Measurements from ENCODE around the gene LCE1B. TPM values are rescaled to one million over a fixed set of nuclear protein-coding genes. Genes with fewer than 3 reads are reported as not detected.

The LCE1B gene
- total RNA-seq: not detected

- no peaks in the 10 kb centered on the region for H3K4me1 Mint-ChIP-seq
- DNase-seq: no peak
- POLR2A ChIA-PET: no interaction called here
- no peak for ATAC-seq
- CTCF ChIA-PET: no interaction called here
- intact Hi-C loops (cut with DNase I, micrococcal nuclease): no loop called here
- H3K9me3 Mint-ChIP-seq (ENCODE audit: low read depth): no peaks in the 10 kb centered on the region
- no peak within 1 kb of the TSS for H3K27ac Mint-ChIP-seq
- H3K36me3 Mint-ChIP-seq (ENCODE audit: low read depth): no peaks in the 10 kb centered on the region
- H3K27me3 Mint-ChIP-seq: peaks cover 11% of the 10 kb centered on the region
- no peak within 1 kb of the TSS for H3K4me3 Mint-ChIP-seq
Measured at GRCh38 chr1:152811671-152812070, at the start of gene LCE1B. Gene LCE1B, plus strand, starts transcription at chr1:152811971. Its CDS starts 476 bp downstream, at chr1:152812447.

- ChIA-PET CTCF (interaction anchor here (0.7 kb wide), 1 partner anchor 185 kb away, joined by 3 read pairs; no protein-coding TSS in a partner anchor), POLR2A (no interaction called here)
- ATAC-seq: no peak
- Mint-ChIP-seq H3K27ac (no peak overlapping the region), H3K27me3 (peaks cover 14% of the 10 kb centered on the region), H3K9me3 (ENCODE audit: low read depth) (no peaks in the 10 kb centered on the region), H3K4me1 (no peaks in the 10 kb centered on the region), H3K36me3 (ENCODE audit: low read depth) (no peaks in the 10 kb centered on the region), H3K4me3 (no peak overlapping the region)
- intact Hi-C loops (cut with DNase I, micrococcal nuclease): no loop called here
- DNase-seq: no peak
Measured at GRCh38 chr1:152768847-152769533, 42.8 kb upstream of the LCE1B start.

- Mint-ChIP-seq H3K27me3 (peaks cover 14% of the 10 kb centered on the region), H3K27ac (no peak overlapping the region), H3K4me3 (no peak overlapping the region), H3K4me1 (no peaks in the 10 kb centered on the region), H3K9me3 (ENCODE audit: low read depth) (no peaks in the 10 kb centered on the region), H3K36me3 (ENCODE audit: low read depth) (no peaks in the 10 kb centered on the region)
- POLR2A ChIA-PET: no interaction called here
- ATAC-seq (no peak), DNase-seq (no peak)
- intact Hi-C loops (cut with DNase I, micrococcal nuclease): no loop called here
- CTCF ChIA-PET: no interaction called here
Measured at GRCh38 chr1:152770411-152770810, 41.4 kb upstream of the LCE1B start.

- intact Hi-C loops (cut with DNase I, micrococcal nuclease): no loop called here
- Mint-ChIP-seq H3K4me1 (no peaks in the 10 kb centered on the region), H3K27ac (no peak within 1 kb of the TSS), H3K27me3 (peaks cover 21% of the 10 kb centered on the region), H3K9me3 (ENCODE audit: low read depth) (no peaks in the 10 kb centered on the region), H3K36me3 (ENCODE audit: low read depth) (no peaks in the 10 kb centered on the region), H3K4me3 (no peak within 1 kb of the TSS)
- POLR2A ChIA-PET: no interaction called here
- no peak for DNase-seq
- CTCF ChIA-PET: no interaction called here
- ATAC-seq: no peak
Measured at GRCh38 chr1:152774875-152775274, 36.9 kb upstream of the LCE1B start, which contains the start of gene LCE1F. Gene LCE1F, plus strand, starts transcription at chr1:152775140. Its CDS starts 1,232 bp downstream, at chr1:152776372.

GRCh38 chr1:152776361-152776760 is 35.4 kb upstream of the LCE1B start:
- intact Hi-C loops (cut with DNase I, micrococcal nuclease): no loop called here
- POLR2A ChIA-PET: no interaction called here
- Mint-ChIP-seq H3K36me3 (ENCODE audit: low read depth) (no peaks in the 10 kb centered on the region), H3K9me3 (ENCODE audit: low read depth) (no peaks in the 10 kb centered on the region), H3K4me3 (no peak overlapping the region), H3K4me1 (no peaks in the 10 kb centered on the region), H3K27ac (no peak overlapping the region), H3K27me3 (peaks cover 19% of the 10 kb centered on the region)
- CTCF ChIA-PET: no interaction called here
- ATAC-seq: no peak
- no peak for DNase-seq

- no peaks in the 10 kb centered on the region for H3K4me1 Mint-ChIP-seq
- H3K36me3 Mint-ChIP-seq (ENCODE audit: low read depth): no peaks in the 10 kb centered on the region
- intact Hi-C loops (cut with DNase I, micrococcal nuclease): no loop called here
- ATAC-seq (no peak), DNase-seq (peak; percentile 10)
- no peak overlapping the region for H3K4me3 Mint-ChIP-seq
- peaks cover 16% of the 10 kb centered on the region for H3K27me3 Mint-ChIP-seq
- POLR2A ChIA-PET: no interaction called here
- H3K27ac Mint-ChIP-seq: no peak overlapping the region
- CTCF ChIA-PET: interaction anchor here (0.6 to 0.8 kb wide), 2 partner anchors 118 to 467 kb away, joined by 3 to 4 read pairs; no protein-coding TSS in a partner anchor
- H3K9me3 Mint-ChIP-seq (ENCODE audit: low read depth): no peaks in the 10 kb centered on the region
Measured at GRCh38 chr1:152777510-152778137, 34.1 kb upstream of the LCE1B start.

GRCh38 chr1:152783095-152783494 is 28.7 kb upstream of the LCE1B start:
- Mint-ChIP-seq H3K27ac (no peak overlapping the region), H3K27me3 (peaks cover 25% of the 10 kb centered on the region), H3K4me1 (no peaks in the 10 kb centered on the region), H3K9me3 (ENCODE audit: low read depth) (no peaks in the 10 kb centered on the region), H3K4me3 (no peak overlapping the region), H3K36me3 (ENCODE audit: low read depth) (no peaks in the 10 kb centered on the region)
- intact Hi-C loops (cut with DNase I, micrococcal nuclease): no loop called here
- ChIA-PET POLR2A (no interaction called here), CTCF (no interaction called here)
- DNase-seq (peak; percentile 9), ATAC-seq (peak; percentile 53)

GRCh38 chr1:152786077-152786476 is 25.7 kb upstream of the LCE1B start, which contains the start of gene LCE1E:
Gene LCE1E, plus strand, starts transcription at chr1:152786257. Its CDS starts 1,043 bp downstream, at chr1:152787300.
- H3K27me3 Mint-ChIP-seq: peaks cover 22% of the 10 kb centered on the region
- DNase-seq (no peak), ATAC-seq (no peak)
- H3K4me1 Mint-ChIP-seq: no peaks in the 10 kb centered on the region
- H3K27ac Mint-ChIP-seq: no peak within 1 kb of the TSS
- no peaks in the 10 kb centered on the region for H3K36me3 Mint-ChIP-seq (ENCODE audit: low read depth)
- H3K9me3 Mint-ChIP-seq (ENCODE audit: low read depth): no peaks in the 10 kb centered on the region
- no peak within 1 kb of the TSS for H3K4me3 Mint-ChIP-seq
- ChIA-PET POLR2A (no interaction called here), CTCF (no interaction called here)
- intact Hi-C loops (cut with DNase I, micrococcal nuclease): loop anchor here in 1 of 2 experiments (2.0 kb wide), 1 partner anchor 15 kb away; no protein-coding TSS in a partner anchor

- Mint-ChIP-seq H3K27me3 (peaks cover 5% of the 10 kb centered on the region), H3K4me1 (no peaks in the 10 kb centered on the region), H3K9me3 (ENCODE audit: low read depth) (no peaks in the 10 kb centered on the region), H3K27ac (no peak overlapping the region), H3K36me3 (ENCODE audit: low read depth) (no peaks in the 10 kb centered on the region), H3K4me3 (no peak overlapping the region)
- no peak for ATAC-seq
- ChIA-PET CTCF (no interaction called here), POLR2A (no interaction called here)
- no peak for DNase-seq
- intact Hi-C loops (cut with DNase I, micrococcal nuclease): no loop called here
Measured at GRCh38 chr1:152795686-152796085, 16.1 kb upstream of the LCE1B start.

GRCh38 chr1:152796421-152796820 is 15.3 kb upstream of the LCE1B start, which contains the start of gene LCE1D:
Gene LCE1D, plus strand, starts transcription at chr1:152796721. Its CDS starts 1,074 bp downstream, at chr1:152797795.
- no peak within 1 kb of the TSS for H3K4me3 Mint-ChIP-seq
- intact Hi-C loops (cut with DNase I, micrococcal nuclease): no loop called here
- no peak for DNase-seq
- no peaks in the 10 kb centered on the region for H3K9me3 Mint-ChIP-seq (ENCODE audit: low read depth)
- no peaks in the 10 kb centered on the region for H3K4me1 Mint-ChIP-seq
- no peak for ATAC-seq
- H3K36me3 Mint-ChIP-seq (ENCODE audit: low read depth): no peaks in the 10 kb centered on the region
- H3K27me3 Mint-ChIP-seq: peaks cover 8% of the 10 kb centered on the region
- CTCF ChIA-PET: no interaction called here
- no peak within 1 kb of the TSS for H3K27ac Mint-ChIP-seq
- POLR2A ChIA-PET: no interaction called here

- intact Hi-C loops (cut with DNase I, micrococcal nuclease): loop anchor here in 1 of 2 experiments (2.0 kb wide), 1 partner anchor 15 kb away; the partner anchor contains the start of gene LCE1E
- H3K36me3 Mint-ChIP-seq (ENCODE audit: low read depth): no peaks in the 10 kb centered on the region
- peaks cover 23% of the 10 kb centered on the region for H3K27me3 Mint-ChIP-seq
- H3K4me1 Mint-ChIP-seq: no peaks in the 10 kb centered on the region
- ChIA-PET POLR2A (no interaction called here), CTCF (no interaction called here)
- ATAC-seq (no peak), DNase-seq (no peak)
- H3K9me3 Mint-ChIP-seq (ENCODE audit: low read depth): no peaks in the 10 kb centered on the region
- no peak overlapping the region for H3K27ac Mint-ChIP-seq
- no peak overlapping the region for H3K4me3 Mint-ChIP-seq
Measured at GRCh38 chr1:152801333-152801732, 10.4 kb upstream of the LCE1B start.

GRCh38 chr1:152806576-152806975 is 5.2 kb upstream of the LCE1B start, which contains the start of gene LCE1C:
Gene LCE1C, minus strand, starts transcription at chr1:152806651. Its CDS starts 1,173 bp downstream, at chr1:152805478.
- CTCF ChIA-PET: interaction anchor here (0.6 to 1.0 kb wide), 2 partner anchors 17 to 55 kb away, joined by 3 to 4 read pairs; no protein-coding TSS in a partner anchor
- no peak within 1 kb of the TSS for H3K4me3 Mint-ChIP-seq
- H3K4me1 Mint-ChIP-seq: no peaks in the 10 kb centered on the region
- H3K27ac Mint-ChIP-seq: no peak within 1 kb of the TSS
- H3K36me3 Mint-ChIP-seq (ENCODE audit: low read depth): no peaks in the 10 kb centered on the region
- H3K27me3 Mint-ChIP-seq: peaks cover 19% of the 10 kb centered on the region
- intact Hi-C loops (cut with DNase I, micrococcal nuclease): no loop called here
- no peak for ATAC-seq
- POLR2A ChIA-PET: no interaction called here
- H3K9me3 Mint-ChIP-seq (ENCODE audit: low read depth): no peaks in the 10 kb centered on the region
- DNase-seq: no peak

All from activated CD4-positive, alpha-beta T cell treated with anti-CD3 and anti-CD28 coated beads for 36 hours (primary cell).